ENCODE data around the gene RNASE11. TPM values are rescaled to one million over a fixed set of nuclear protein-coding genes. Genes with fewer than 3 reads are reported as not detected.

RNASE11 gene
- total and polyA plus RNA-seq, 10 of the 15 experiments (the other 5 are each of a cell fraction or from before 2014, with no cell fraction given), result not detected

- FAIRE-seq (no peak), DNase-seq (ENCODE audit: low read depth, low spot score) (no peak), ATAC-seq (no peak)
- Histone ChIP-seq H3K9ac (ENCODE audit: control insufficient read depth, insufficient read depth, low read length) (no peak overlapping the region), H3K79me2 (ENCODE audit: control insufficient read depth, insufficient read depth, low read length) (no peaks in the 10 kb centered on the region), H3K27me3 (replicated peaks in 1 of 2; ENCODE audit: control insufficient read depth in 2 of 2, insufficient read depth in 2 of 2, low read length in 1 of 2) (no peaks in the 10 kb centered on the region), H3K36me3 (ENCODE audit: control insufficient read depth in 2 of 2, insufficient read depth in 2 of 2, low read length in 1 of 2) (no peaks in the 10 kb centered on the region), H2AFZ (ENCODE audit: control insufficient read depth, low read depth, low read length) (no peak overlapping the region; the same call in 1 of the 2 replicates), H3K9me3 (replicated peaks; ENCODE audit: control insufficient read depth, insufficient read depth, low read length) (no peaks in the 10 kb centered on the region), H4K20me1 (ENCODE audit: control insufficient read depth, insufficient read depth) (no peaks in the 10 kb centered on the region), H3K4me2 (ENCODE audit: control insufficient read depth, insufficient read depth) (no peak overlapping the region; the same call in 1 of the 2 replicates), H3K4me1 (ENCODE audit: control insufficient read depth, insufficient read depth, low read length) (peaks cover 32% of the 10 kb centered on the region), H3K27ac (ENCODE audit: control insufficient read depth, insufficient read depth) (no peak overlapping the region), H3K4me3 (no peak overlapping the region)
- intact Hi-C loops (cut with micrococcal nuclease; ENCODE audit: unreplicated experiment) (loop anchor here (1.0 to 2.0 kb wide), 4 partner anchors 77 to 281 kb away; no protein-coding TSS in a partner anchor), in situ Hi-C loops (cut with MboI) (loop anchor here (5.0 kb wide), 1 partner anchor 281 kb away; no protein-coding TSS in a partner anchor)
- TF ChIP-seq ZNF384 (IDR thresholded peaks at IDR 0.05; ENCODE audit: borderline replicate concordance, low read depth, low read length) (no peak), MTA3 (IDR thresholded peaks at IDR 0.05; ENCODE audit: borderline replicate concordance, low read length) (no peak), MTA2 (IDR thresholded peaks at IDR 0.05; ENCODE audit: low read depth) (no peak), HSF1 (IDR thresholded peaks at IDR 0.05; ENCODE audit: low read depth, low read length) (no peak), ATF3 (IDR thresholded peaks at IDR 0.05; ENCODE audit: borderline replicate concordance, extremely low read depth, low read depth, low read length) (no peak), TCF3 (IDR thresholded peaks at IDR 0.05; ENCODE audit: borderline replicate concordance, insufficient read depth, low read depth, low read length) (no peak), ZNF274 (IDR thresholded peaks at IDR 0.05; ENCODE audit: insufficient read depth, insufficient read length) (no peak), SUPT20H (IDR thresholded peaks at IDR 0.05; ENCODE audit: borderline replicate concordance, control insufficient read depth, low read depth, low read length) (no peak), RAD51 (IDR thresholded peaks at IDR 0.05) (no peak), JUND (IDR thresholded peaks at IDR 0.05; ENCODE audit: low read depth, low read length) (no peak), EED (IDR thresholded peaks at IDR 0.05; ENCODE audit: low read depth) (no peak), SMAD1 (IDR thresholded peaks at IDR 0.05; ENCODE audit: low read depth, partially characterized antibody) (no peak), RELA (IDR thresholded peaks at IDR 0.05; ENCODE audit: borderline replicate concordance, partially characterized antibody) (no peak), ATF2 (IDR thresholded peaks at IDR 0.05; ENCODE audit: low read length) (no peak), E2F4 (IDR thresholded peaks at IDR 0.05; ENCODE audit: low read depth, low read length) (no peak), MEF2B (IDR thresholded peaks at IDR 0.05; ENCODE audit: partially characterized antibody, poor library complexity, severe bottlenecking) (no peak), IKZF1 (conservative IDR thresholded peaks at IDR 0.05) (no peak), NFIC (IDR thresholded peaks at IDR 0.05; ENCODE audit: low read depth, low read length) (no peak), CREM (IDR thresholded peaks at IDR 0.05; ENCODE audit: low read depth) (no peak)
- ChIA-PET POLR2A (interaction anchor here (1.3 kb wide), 1 partner anchor 282 kb away, joined by 3 read pairs; no protein-coding TSS in a partner anchor), SMC1A (ENCODE audit: uncharacterized antibody, unreplicated experiment) (interaction anchor here (0.6 to 6.5 kb wide), 18 partner anchors 9 to 290 kb away, joined by 3 to 110 read pairs (median 4); partner anchors contain the start of genes CCNB1IP1, PARP2 and TEP1), CTCF (interaction anchor here (0.6 to 10.3 kb wide), 26 partner anchors 9 to 313 kb away, joined by 3 to 216 read pairs (median 4); partner anchors contain the start of genes ANG, CCNB1IP1, PARP2 and PIP4P1), RAD21 (ENCODE audit: unreplicated experiment) (interaction anchor here (0.8 to 6.3 kb wide), 17 partner anchors 11 to 283 kb away, joined by 3 to 77 read pairs (median 5); partner anchors contain the start of genes CCNB1IP1, PARP2 and TEP1)
- no TSS peak for BruUV-seq (replicated peaks)
- 7% methylated on average over 7 of the region's 7 CpGs for WGBS (ENCODE audit: insufficient coverage, insufficient replicate concordance, low lambda C conversion rate, missing lambda C conversion rate)
Measured at GRCh38 chr14:20608383-20609110, 20.7 kb upstream of the RNASE11 start.
